Upper lobe of right lung (tissue), 1 donor: ENCODE measurements around the gene NPAT. TPM values are rescaled to one million over a fixed set of nuclear protein-coding genes. Genes with fewer than 3 reads are reported as not detected.
A peak's percentile ranks its signal among the peaks of the same experiment; 100 is the strongest.

Experiments
- ATAC-seq: fragments of 200-7000 bp; cut with Tn5 transposase; one replicate; pipeline ENCODE4 v1.9.1; 2020; ENCODE audit warnings: mild to moderate bottlenecking, moderate library complexity
- DNase-seq: peaks from one replicate; pipeline ENCODE4 v3.0.0-alpha.2; 2020
- H3K27ac ChIP-seq: fragments of 200-600 bp; one replicate; pipeline ENCODE4 v1.8.0; 2022
- H3K27me3 ChIP-seq: fragments of 200-600 bp; one replicate; pipeline ENCODE4 v1.8.0; 2022; ENCODE audit warnings: mild to moderate bottlenecking
- H3K36me3 ChIP-seq: fragments of 200-600 bp; one replicate; pipeline ENCODE4 v1.8.0; 2022
- H3K4me1 ChIP-seq: fragments of 200-600 bp; one replicate; pipeline ENCODE4 v1.8.0; 2022
- H3K4me3 ChIP-seq: fragments of 200-600 bp; one replicate; pipeline ENCODE4 v1.8.0; 2022; ENCODE audit warnings: mild to moderate bottlenecking
- H3K9me3 ChIP-seq: fragments of 200-600 bp; one replicate; pipeline ENCODE4 v1.8.0; 2022
- intact Hi-C: fragments of 100-400 bp; cut with DNase I; formaldehyde crosslinking; loops from one replicate; pipeline ENCODE4 v1.11.0; 2022
- total RNA-seq: library from RNA; stranded (reverse); fragmentation: NEBNext Ultra II Directional; extraction: Animal tissue kit (Norgen Biotek cat#: 25700); gene quantifications from one replicate; pipeline ENCODE4 v1.2.1, GENCODE V29; 2021
- TF ChIP-seq, protein P1 (sequence below): fragments of 200-600 bp; IDR thresholded peaks from one replicate; pipeline ENCODE4 v1.8.0; 2022; ENCODE audit warnings: antibody characterized with exemption
- donor health status: DM: no; HTN: yes; CAD: no; lungs with severe emphysema.

NPAT gene
- total RNA-seq, 1 donor from 2014 or later: 15.0 TPM

DNA sequence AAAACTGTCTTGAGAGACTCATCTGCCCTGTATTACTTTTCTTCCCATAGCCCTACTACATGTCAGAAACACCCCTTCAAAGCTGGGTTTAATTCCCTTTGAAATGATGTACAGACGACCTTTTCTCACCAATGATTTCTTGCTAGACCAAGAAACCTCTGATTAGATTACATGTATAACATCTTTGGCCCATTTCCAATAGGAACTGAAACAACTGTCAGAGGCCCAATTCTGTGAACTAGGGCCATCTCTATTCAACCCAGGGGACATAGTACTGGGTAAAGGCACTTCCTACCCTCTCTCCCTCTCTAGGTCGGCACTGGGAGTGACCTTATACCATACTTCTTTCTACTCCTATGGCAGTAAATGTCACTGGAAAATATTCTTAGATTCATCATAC is 19.4 kb downstream of the NPAT start:
- Histone ChIP-seq H3K36me3 (peaks cover 20% of the 10 kb centered on the region), H3K4me1 (peaks cover 10% of the 10 kb centered on the region), H3K9me3 (no peaks in the 10 kb centered on the region), H3K4me3 (no peak overlapping the region), H3K27me3 (no peaks in the 10 kb centered on the region), H3K27ac (no peak overlapping the region)
- DNase-seq (no peak), ATAC-seq (peak; percentile 40)
- TF ChIP-seq, protein P1, sequence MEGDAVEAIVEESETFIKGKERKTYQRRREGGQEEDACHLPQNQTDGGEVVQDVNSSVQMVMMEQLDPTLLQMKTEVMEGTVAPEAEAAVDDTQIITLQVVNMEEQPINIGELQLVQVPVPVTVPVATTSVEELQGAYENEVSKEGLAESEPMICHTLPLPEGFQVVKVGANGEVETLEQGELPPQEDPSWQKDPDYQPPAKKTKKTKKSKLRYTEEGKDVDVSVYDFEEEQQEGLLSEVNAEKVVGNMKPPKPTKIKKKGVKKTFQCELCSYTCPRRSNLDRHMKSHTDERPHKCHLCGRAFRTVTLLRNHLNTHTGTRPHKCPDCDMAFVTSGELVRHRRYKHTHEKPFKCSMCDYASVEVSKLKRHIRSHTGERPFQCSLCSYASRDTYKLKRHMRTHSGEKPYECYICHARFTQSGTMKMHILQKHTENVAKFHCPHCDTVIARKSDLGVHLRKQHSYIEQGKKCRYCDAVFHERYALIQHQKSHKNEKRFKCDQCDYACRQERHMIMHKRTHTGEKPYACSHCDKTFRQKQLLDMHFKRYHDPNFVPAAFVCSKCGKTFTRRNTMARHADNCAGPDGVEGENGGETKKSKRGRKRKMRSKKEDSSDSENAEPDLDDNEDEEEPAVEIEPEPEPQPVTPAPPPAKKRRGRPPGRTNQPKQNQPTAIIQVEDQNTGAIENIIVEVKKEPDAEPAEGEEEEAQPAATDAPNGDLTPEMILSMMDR: no peak
- intact Hi-C loops: no loop called here

DNA sequence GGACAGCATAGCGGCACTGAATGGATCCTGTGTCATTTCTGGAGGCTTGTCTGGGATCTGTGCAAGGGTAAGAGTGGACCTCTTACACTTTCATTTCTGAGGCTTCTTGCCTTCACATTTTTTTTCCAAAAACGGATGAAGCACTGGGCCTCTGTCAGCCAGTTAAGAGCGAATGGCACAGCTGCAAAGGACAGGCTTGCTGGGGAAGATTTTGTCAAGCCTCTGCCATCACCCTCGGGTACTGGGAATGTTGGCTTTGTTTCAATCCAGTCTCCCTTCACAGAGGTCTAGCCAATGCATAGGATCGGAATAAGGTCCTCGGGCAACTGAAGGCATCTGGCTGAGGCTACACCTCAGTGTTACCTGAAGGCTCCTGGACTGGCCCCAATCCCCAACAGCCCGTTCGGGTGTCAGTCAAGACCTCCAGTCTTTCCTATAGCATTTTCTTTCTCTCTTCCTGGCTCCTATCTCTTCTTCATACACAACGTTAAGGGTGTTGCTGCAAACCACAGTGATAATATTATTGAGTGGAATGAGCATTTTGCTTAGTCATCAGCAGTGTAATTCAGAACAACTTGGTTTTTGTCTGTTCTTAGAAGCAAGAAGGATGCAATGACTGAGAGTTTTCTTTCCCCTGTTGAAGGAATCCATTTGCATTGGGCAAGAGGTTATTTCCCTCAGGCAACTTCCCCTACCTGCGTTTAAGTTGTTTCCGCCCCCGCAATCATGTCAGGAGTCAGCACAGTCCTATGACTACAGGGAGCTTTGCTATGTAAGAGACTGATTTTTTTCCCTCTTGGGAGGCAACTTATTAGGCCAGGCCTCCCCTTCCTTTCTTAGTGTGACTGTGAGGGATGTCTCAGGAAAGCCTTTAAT is 22.8 kb downstream of the NPAT start:
- TF ChIP-seq, protein P1: no peak
- peaks cover 22% of the 10 kb centered on the region for H3K36me3 ChIP-seq
- peaks cover 10% of the 10 kb centered on the region for H3K4me1 ChIP-seq
- H3K27ac ChIP-seq: no peak overlapping the region
- no peaks in the 10 kb centered on the region for H3K27me3 ChIP-seq
- H3K9me3 ChIP-seq: no peaks in the 10 kb centered on the region
- DNase-seq: no peak
- ATAC-seq: peak; percentile 80
- no peak overlapping the region for H3K4me3 ChIP-seq
- intact Hi-C loops: no loop called here

DNA sequence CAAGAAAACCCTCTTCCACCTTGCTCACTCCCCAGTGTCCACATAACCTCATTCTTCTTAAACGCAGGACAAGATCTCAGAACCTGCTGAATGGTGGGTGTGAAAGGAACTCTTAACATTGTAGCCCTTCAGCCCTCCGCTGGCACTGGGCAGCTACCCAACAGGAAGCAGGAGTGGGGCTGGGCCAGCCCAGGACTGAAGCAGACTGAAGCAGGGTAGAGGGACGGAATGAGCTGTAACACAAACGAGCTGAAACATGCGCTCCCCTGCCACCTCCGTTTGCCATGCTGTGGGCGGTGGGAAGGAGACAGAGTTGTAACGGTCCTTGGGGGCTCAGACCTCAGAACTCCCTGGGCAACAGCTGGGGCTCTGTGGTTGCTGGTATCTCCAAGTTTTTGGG is 23.6 kb downstream of the NPAT start:
- Histone ChIP-seq H3K9me3 (no peaks in the 10 kb centered on the region), H3K4me1 (peaks cover 10% of the 10 kb centered on the region), H3K4me3 (no peak overlapping the region), H3K36me3 (peaks cover 31% of the 10 kb centered on the region), H3K27me3 (no peaks in the 10 kb centered on the region), H3K27ac (no peak overlapping the region)
- TF ChIP-seq, protein P1: no peak
- peak; percentile 86 for ATAC-seq
- peak; percentile 81 for DNase-seq
- intact Hi-C loops: no loop called here

DNA sequence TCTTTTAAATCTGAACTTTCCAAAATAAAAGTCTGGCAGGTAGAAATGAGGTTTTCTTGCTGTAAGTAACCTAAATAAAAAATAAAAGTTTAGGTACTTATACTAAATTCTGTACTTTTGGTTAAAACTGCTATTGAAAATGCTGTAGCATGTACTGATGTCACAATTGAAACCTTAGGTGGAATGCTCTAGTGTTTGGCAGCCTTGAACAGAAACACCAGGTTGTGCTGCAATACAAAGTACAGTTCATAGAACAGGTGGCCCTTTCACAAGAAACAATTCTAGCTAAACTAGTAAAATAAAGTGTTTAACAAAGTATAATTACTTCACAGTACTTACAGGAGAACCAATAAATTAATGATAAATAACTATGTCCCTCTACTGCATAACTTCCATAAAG is 25.1 kb downstream of the NPAT start:
- DNase-seq: no peak
- Histone ChIP-seq H3K36me3 (peaks cover 42% of the 10 kb centered on the region), H3K27ac (no peak overlapping the region), H3K9me3 (no peaks in the 10 kb centered on the region), H3K27me3 (no peaks in the 10 kb centered on the region), H3K4me3 (no peak overlapping the region), H3K4me1 (peaks cover 10% of the 10 kb centered on the region)
- no peak for ATAC-seq
- TF ChIP-seq, protein P1: no peak
- intact Hi-C loops: no loop called here

DNA sequence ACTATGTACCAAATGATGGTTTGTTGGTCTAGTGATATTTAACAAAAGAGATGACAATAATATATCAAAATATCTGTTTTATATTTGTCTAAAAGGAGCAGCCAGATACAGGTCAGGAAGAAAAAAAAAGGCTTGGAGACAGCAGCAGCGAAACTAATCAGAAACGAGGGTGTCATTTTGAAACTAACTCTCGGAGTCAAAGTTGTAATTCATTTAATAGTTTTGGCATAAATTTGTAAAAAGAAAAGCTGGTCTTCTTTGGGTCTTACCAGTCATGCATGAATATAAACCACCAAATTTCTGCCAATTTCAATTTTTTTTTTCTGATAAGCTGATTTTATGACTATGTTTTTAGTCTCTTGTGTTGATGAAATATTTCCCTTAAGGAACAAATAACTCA is 25.5 kb downstream of the NPAT start:
- H3K4me1 ChIP-seq: peaks cover 10% of the 10 kb centered on the region
- no peak for ATAC-seq
- H3K4me3 ChIP-seq: no peak overlapping the region
- no peak overlapping the region for H3K27ac ChIP-seq
- H3K27me3 ChIP-seq: no peaks in the 10 kb centered on the region
- intact Hi-C loops: no loop called here
- no peak for DNase-seq
- no peaks in the 10 kb centered on the region for H3K9me3 ChIP-seq
- TF ChIP-seq, protein P1: no peak
- H3K36me3 ChIP-seq: peaks cover 46% of the 10 kb centered on the region
